ENCODE data around the gene SLC45A2.

Gene SLC45A2

GRCh38 chr5:33969572-33970452 is 14.7 kb downstream of the SLC45A2 start:
- peak; percentile 92 for ATAC-seq

DNA sequence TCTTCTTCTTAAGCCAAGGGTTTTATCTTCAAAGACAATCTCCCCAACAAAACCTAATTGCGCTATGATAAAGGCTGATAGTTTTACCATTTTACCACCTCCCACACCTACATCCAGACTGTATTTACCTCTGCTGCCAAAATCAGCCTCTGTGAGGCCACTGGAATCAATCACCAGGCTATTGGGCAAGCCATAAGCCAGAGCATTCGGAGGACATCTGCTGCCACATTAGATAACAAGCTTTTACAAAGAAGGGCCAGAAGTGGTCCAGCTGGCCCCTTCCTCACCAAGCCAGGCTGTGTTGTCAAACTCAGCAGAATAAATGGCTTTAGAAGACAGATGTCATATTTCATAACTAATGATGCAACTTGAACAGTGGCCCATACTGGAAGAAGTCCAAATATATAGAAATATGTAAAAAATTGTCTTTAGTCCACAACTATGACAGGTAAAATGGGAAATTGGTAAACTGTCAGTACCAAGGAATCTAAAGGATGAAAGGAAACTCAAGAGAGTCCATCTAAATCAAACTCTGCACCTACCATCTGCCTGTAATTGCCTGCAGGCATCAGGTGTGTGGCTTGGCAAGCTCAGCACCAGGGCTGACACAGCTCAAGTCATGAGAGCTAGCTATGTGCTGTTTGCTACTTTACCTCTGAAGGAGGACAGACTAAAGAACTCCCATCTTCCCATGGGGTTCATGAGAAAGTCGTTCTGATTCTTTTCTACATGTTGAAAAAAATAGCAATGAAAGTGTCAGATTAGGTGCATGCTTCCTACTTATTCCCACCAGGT is 16.1 kb downstream of the SLC45A2 start:
- no peak for ATAC-seq
- TF ChIP-seq ZFP3 (CRISPR knock-in tag; IDR thresholded peaks at IDR 0.05) (no peak), SNAI2 (CRISPR knock-in tag; IDR thresholded peaks at IDR 0.05) (no peak), CREB5 (CRISPR knock-in tag; IDR thresholded peaks at IDR 0.05; ENCODE audit: low read depth) (no peak), ZNF70 (CRISPR knock-in tag; IDR thresholded peaks at IDR 0.05) (no peak), OSR1 (CRISPR knock-in tag; IDR thresholded peaks at IDR 0.05) (no peak), ZC3H10 (CRISPR knock-in tag; IDR thresholded peaks at IDR 0.05) (no peak), ZFP30 (CRISPR knock-in tag; IDR thresholded peaks at IDR 0.05) (no peak), ESRRG (CRISPR knock-in tag; IDR thresholded peaks at IDR 0.05) (no peak), TSHZ2 (CRISPR knock-in tag; IDR thresholded peaks at IDR 0.05) (no peak), PPARA (CRISPR knock-in tag; IDR thresholded peaks at IDR 0.05; ENCODE audit: borderline replicate concordance) (no peak)
- TF ChIP-seq, protein P1, sequence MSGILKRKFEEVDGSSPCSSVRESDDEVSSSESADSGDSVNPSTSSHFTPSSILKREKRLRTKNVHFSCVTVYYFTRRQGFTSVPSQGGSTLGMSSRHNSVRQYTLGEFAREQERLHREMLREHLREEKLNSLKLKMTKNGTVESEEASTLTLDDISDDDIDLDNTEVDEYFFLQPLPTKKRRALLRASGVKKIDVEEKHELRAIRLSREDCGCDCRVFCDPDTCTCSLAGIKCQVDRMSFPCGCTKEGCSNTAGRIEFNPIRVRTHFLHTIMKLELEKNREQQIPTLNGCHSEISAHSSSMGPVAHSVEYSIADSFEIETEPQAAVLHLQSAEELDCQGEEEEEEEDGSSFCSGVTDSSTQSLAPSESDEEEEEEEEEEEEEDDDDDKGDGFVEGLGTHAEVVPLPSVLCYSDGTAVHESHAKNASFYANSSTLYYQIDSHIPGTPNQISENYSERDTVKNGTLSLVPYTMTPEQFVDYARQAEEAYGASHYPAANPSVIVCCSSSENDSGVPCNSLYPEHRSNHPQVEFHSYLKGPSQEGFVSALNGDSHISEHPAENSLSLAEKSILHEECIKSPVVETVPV (CRISPR knock-in tag; IDR thresholded peaks at IDR 0.05) = no peak

More at GRCh38 chr5:33969572-33970452, 14.7 kb downstream of the SLC45A2 start:
- TF ChIP-seq, protein P2, sequence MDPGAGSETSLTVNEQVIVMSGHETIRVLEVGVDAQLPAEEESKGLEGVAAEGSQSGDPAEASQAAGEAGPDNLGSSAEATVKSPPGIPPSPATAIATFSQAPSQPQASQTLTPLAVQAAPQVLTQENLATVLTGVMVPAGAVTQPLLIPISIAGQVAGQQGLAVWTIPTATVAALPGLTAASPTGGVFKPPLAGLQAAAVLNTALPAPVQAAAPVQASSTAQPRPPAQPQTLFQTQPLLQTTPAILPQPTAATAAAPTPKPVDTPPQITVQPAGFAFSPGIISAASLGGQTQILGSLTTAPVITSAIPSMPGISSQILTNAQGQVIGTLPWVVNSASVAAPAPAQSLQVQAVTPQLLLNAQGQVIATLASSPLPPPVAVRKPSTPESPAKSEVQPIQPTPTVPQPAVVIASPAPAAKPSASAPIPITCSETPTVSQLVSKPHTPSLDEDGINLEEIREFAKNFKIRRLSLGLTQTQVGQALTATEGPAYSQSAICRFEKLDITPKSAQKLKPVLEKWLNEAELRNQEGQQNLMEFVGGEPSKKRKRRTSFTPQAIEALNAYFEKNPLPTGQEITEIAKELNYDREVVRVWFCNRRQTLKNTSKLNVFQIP (CRISPR knock-in tag; IDR thresholded peaks at IDR 0.05; ENCODE audit: borderline replicate concordance, low read depth) = no peak
- TF ChIP-seq PATZ1 (CRISPR knock-in tag; IDR thresholded peaks at IDR 0.05; ENCODE audit: borderline replicate concordance) (no peak), ZNF70 (CRISPR knock-in tag; IDR thresholded peaks at IDR 0.05) (no peak), GLIS3 (CRISPR knock-in tag; IDR thresholded peaks at IDR 0.05) (no peak), RARB (CRISPR knock-in tag; IDR thresholded peaks at IDR 0.05) (no peak), CREB5 (CRISPR knock-in tag; IDR thresholded peaks at IDR 0.05; ENCODE audit: low read depth) (no peak), PPARA (CRISPR knock-in tag; IDR thresholded peaks at IDR 0.05; ENCODE audit: borderline replicate concordance) (no peak), TCF4 (CRISPR knock-in tag; IDR thresholded peaks at IDR 0.05; ENCODE audit: borderline replicate concordance) (no peak), ZFP3 (CRISPR knock-in tag; IDR thresholded peaks at IDR 0.05) (no peak), ZNF565 (CRISPR knock-in tag; conservative IDR thresholded peaks at IDR 0.05; ENCODE audit: low read depth) (no peak), ZNF8 (CRISPR knock-in tag; IDR thresholded peaks at IDR 0.05) (no peak), ISL1 (CRISPR knock-in tag; IDR thresholded peaks at IDR 0.05) (no peak), CSDC2 (CRISPR knock-in tag; IDR thresholded peaks at IDR 0.05) (no peak), ZFP30 (CRISPR knock-in tag; IDR thresholded peaks at IDR 0.05) (no peak), ZC3H10 (CRISPR knock-in tag; IDR thresholded peaks at IDR 0.05) (no peak), SNAI2 (CRISPR knock-in tag; IDR thresholded peaks at IDR 0.05) (no peak), BACH2 (CRISPR knock-in tag; IDR thresholded peaks at IDR 0.05; ENCODE audit: borderline replicate concordance) (no peak), ESRRG (CRISPR knock-in tag; IDR thresholded peaks at IDR 0.05) (no peak)
- TF ChIP-seq, protein P1 (CRISPR knock-in tag; IDR thresholded peaks at IDR 0.05) = no peak

Measured in SK-N-SH treated with all-trans-retinoic acid at 6 μM for 48 hours (cell line).